NK-92 (cell line): ENCODE measurements around the gene LRIG1.

Source experiments
- DNase-seq: peaks from one replicate; lab custom pipeline; 2025; ENCODE audit not compliant: unreplicated experiment; lab: John Stamatoyannopoulos, UW

The LRIG1 gene

GRCh38 chr3:66504850-66505641 lies 4.2 kb upstream of the LRIG1 start:
- no peak for DNase-seq

- no peak for DNase-seq
Measured at GRCh38 chr3:66502981-66503380, 2.2 kb upstream of the LRIG1 start.

GRCh38 chr3:66502245-66502874 lies 1.5 kb upstream of the LRIG1 start:
- no peak for DNase-seq

- DNase-seq, result no peak
Measured at GRCh38 chr3:66501483-66502244, 842 bp upstream of the LRIG1 start.

GRCh38 chr3:66499881-66500575 lies 794 bp downstream of the LRIG1 start:
- DNase-seq, result no peak

- DNase-seq, result no peak
Measured at GRCh38 chr3:66498687-66499621, 1.9 kb downstream of the LRIG1 start.

- DNase-seq, result no peak
Measured at GRCh38 chr3:66497985-66498671, 2.7 kb downstream of the LRIG1 start.

- DNase-seq, result no peak
Measured at GRCh38 chr3:66497288-66497984, 3.4 kb downstream of the LRIG1 start.

GRCh38 chr3:66496746-66497145 lies 4.1 kb downstream of the LRIG1 start:
- no peak for DNase-seq

GRCh38 chr3:66496301-66496700 lies 4.5 kb downstream of the LRIG1 start:
- no peak for DNase-seq

GRCh38 chr3:66495668-66496045 lies 5.2 kb downstream of the LRIG1 start:
- DNase-seq, result no peak

- no peak for DNase-seq
Measured at GRCh38 chr3:66494959-66495667, 5.7 kb downstream of the LRIG1 start.

GRCh38 chr3:66493458-66494099 lies 7.2 kb downstream of the LRIG1 start:
- DNase-seq, result no peak

GRCh38 chr3:66492672-66493071 lies 8.2 kb downstream of the LRIG1 start:
- no peak for DNase-seq

- no peak for DNase-seq
Measured at GRCh38 chr3:66492071-66492470, 8.8 kb downstream of the LRIG1 start.

GRCh38 chr3:66490984-66491383 lies 9.8 kb downstream of the LRIG1 start:
- no peak for DNase-seq

GRCh38 chr3:66490214-66490613 lies 10.6 kb downstream of the LRIG1 start:
- DNase-seq, result no peak

- no peak for DNase-seq
Measured at GRCh38 chr3:66489581-66489980, 11.2 kb downstream of the LRIG1 start.
